Neuronal stem cell (in vitro differentiated cells): ENCODE measurements around the gene NFATC2.

Source experiments
- DNase-seq: peaks from one replicate; pipeline ENCODE4 v3.0.0-alpha.2; 2013; ENCODE audit warnings: low spot score
- H2AFZ ChIP-seq: one replicate; pipeline ENCODE4 v1.6.1; 2013; ENCODE audit warnings: mild to moderate bottlenecking, low read length, inconsistent platforms
- H2AK5ac ChIP-seq: 2 replicates; pipeline ENCODE4 v1.6.1; 2013; ENCODE audit warnings: low read depth, mild to moderate bottlenecking, inconsistent platforms, low read length, moderate library complexity, mixed read lengths
- H2BK120ac ChIP-seq: 2 replicates; pipeline ENCODE4 v1.6.1; 2013; ENCODE audit warnings: low read depth, mild to moderate bottlenecking, inconsistent platforms, low read length, moderate library complexity, mixed read lengths
- H2BK12ac ChIP-seq: one replicate; pipeline ENCODE4 v1.6.1; 2013; ENCODE audit warnings: low read length, inconsistent platforms
- H2BK15ac ChIP-seq: 2 replicates; pipeline ENCODE4 v1.6.1; 2013; ENCODE audit warnings: mild to moderate bottlenecking, low read length, inconsistent platforms, mixed read lengths
- H2BK5ac ChIP-seq: one replicate; pipeline ENCODE4 v1.6.1; 2013; ENCODE audit warnings: inconsistent platforms, mild to moderate bottlenecking, low read length, moderate library complexity
- H3K14ac ChIP-seq: one replicate; pipeline ENCODE4 v1.6.1; 2013; ENCODE audit warnings: low read length, inconsistent platforms
- H3K18ac ChIP-seq: 2 replicates; pipeline ENCODE4 v1.6.1; 2013; ENCODE audit warnings: low read length, inconsistent platforms
- H3K23ac ChIP-seq: 2 replicates; pipeline ENCODE4 v1.6.1; 2013; ENCODE audit warnings: low read depth, mild to moderate bottlenecking, mixed read lengths, low read length, inconsistent platforms; ENCODE audit not compliant: poor library complexity
- H3K27ac ChIP-seq: replicated peaks from 3 replicates; pipeline ENCODE4 v1.5.1; 2013; ENCODE audit warnings: low read length, inconsistent platforms
- H3K27me3 ChIP-seq, 3 experiments: 2 replicates each; pipeline ENCODE4 v1.6.1; 2013; ENCODE audit warnings: low read length in 3 of 3, mild to moderate bottlenecking in 2 of 3, inconsistent platforms in 1 of 3, low read depth in 1 of 3, mixed read lengths in 1 of 3, moderate library complexity in 1 of 3; ENCODE audit not compliant: control insufficient read depth in 3 of 3, insufficient read depth in 3 of 3
- H3K36me3 ChIP-seq, 2 donors: replicated peaks in 1 of 2; 2 replicates each; pipeline ENCODE4 v1.6.1; 2013; ENCODE audit warnings: low read length in 2 of 2; ENCODE audit not compliant: control insufficient read depth in 2 of 2, insufficient read depth in 2 of 2
- H3K4ac ChIP-seq: 2 replicates; pipeline ENCODE4 v1.6.1; 2013; ENCODE audit warnings: inconsistent platforms, mild to moderate bottlenecking, low read length, moderate library complexity
- H3K4me1 ChIP-seq, 2 donors: 1 replicate in 1 of 2; 2 replicates in 1 of 2; pipeline ENCODE4 v1.6.1; 2013; ENCODE audit warnings: low read length in 2 of 2, low read depth in 1 of 2; ENCODE audit not compliant: control insufficient read depth in 2 of 2, insufficient read depth in 1 of 2
- H3K4me2 ChIP-seq: one replicate; pipeline ENCODE4 v1.6.1; 2013; ENCODE audit warnings: mild to moderate bottlenecking, low read length, inconsistent platforms; ENCODE audit not compliant: insufficient read depth, poor library complexity, severe bottlenecking
- H3K4me3 ChIP-seq, 2 donors: 2 replicates each; pipeline ENCODE4 v1.5.1; 2013; ENCODE audit warnings: low read length in 2 of 2, mild to moderate bottlenecking in 2 of 2, inconsistent platforms in 1 of 2, moderate library complexity in 1 of 2
- H3K79me1 ChIP-seq: one replicate; pipeline ENCODE4 v1.6.1; 2013; ENCODE audit warnings: low read depth, mild to moderate bottlenecking, inconsistent platforms, low read length, moderate library complexity
- H3K9ac ChIP-seq: one replicate; pipeline ENCODE4 v1.6.1; 2013; ENCODE audit warnings: mild to moderate bottlenecking, low read depth, low read length, inconsistent platforms; ENCODE audit not compliant: poor library complexity
- H3K9me3 ChIP-seq, 2 donors: replicated peaks in 1 of 2; 2 replicates each; pipeline versions ENCODE3 to v1.6.1; 2013; ENCODE audit warnings: low read length in 2 of 2, mild to moderate bottlenecking in 2 of 2, inconsistent platforms in 1 of 2, low read depth in 1 of 2, mixed read lengths in 1 of 2, moderate library complexity in 1 of 2; ENCODE audit not compliant: control insufficient read depth in 2 of 2, insufficient read depth in 1 of 2
- H4K8ac ChIP-seq: one replicate; pipeline ENCODE4 v1.6.1; 2013; ENCODE audit warnings: low read depth, mild to moderate bottlenecking, inconsistent platforms, low read length, moderate library complexity
- H4K91ac ChIP-seq: one replicate; pipeline ENCODE4 v1.6.1; 2013; ENCODE audit warnings: low read length, low read depth, mild to moderate bottlenecking, inconsistent platforms; ENCODE audit not compliant: poor library complexity
- WGBS, 2 donors: extraction: QIAGEN DNeasy Blood & Tissue Kit; methylation state at CpG; one replicate each; pipeline ENCODE4 v1.1.7; 2013; ENCODE audit warnings: missing lambda C conversion rate in 2 of 2, mixed read lengths in 1 of 2; ENCODE audit not compliant: insufficient read length in 2 of 2, insufficient replicate concordance in 1 of 2; ENCODE audit errors: extremely low coverage in 2 of 2; 5-methylcytosine and 5-hydroxymethylcytosine counted together

The NFATC2 gene

DNA sequence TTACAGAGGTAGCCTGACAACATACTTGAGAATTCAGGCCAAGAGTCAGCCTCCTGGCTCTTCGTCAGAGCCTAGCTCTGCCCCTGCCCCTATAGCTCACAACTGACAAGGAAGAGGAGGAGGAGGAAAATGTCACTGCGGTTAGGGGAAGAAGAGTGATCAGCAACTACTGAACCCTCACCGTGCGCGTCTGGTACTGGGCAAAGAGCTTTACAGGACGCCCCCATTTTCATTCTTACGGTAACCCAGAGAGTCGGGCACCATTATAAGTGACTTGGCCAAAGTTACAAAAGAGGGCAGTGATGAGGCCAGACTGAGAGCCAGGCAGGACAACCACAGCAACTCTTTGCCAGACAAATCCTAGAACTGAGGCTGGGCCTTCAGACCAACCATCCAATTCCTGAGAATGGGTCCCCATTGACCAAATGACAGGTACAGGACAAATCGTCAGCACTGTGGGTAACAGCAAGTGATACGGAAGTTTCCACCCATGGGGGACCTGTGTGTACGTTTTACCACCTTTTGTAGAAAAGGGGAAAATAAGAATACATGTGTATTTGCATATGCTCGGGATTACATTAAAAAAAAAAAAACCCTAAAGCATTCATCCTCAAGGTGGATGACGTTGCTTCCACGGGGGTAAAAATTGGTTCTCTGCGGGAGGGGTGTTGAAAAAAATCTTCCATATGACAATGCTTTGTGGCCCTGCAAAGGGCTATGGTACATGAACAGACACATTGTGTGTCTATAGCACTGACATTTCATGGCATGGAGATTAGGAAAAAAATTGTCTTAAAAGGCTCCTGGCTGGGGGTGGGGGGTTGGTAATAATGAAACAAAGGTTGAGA is 118.0 kb downstream of the NFATC2 start:
- H3K18ac ChIP-seq = no peak overlapping the region
- H3K4me1 ChIP-seq = peaks cover 4 to 30% of the 10 kb centered on the region in 2 donors
- no peak overlapping the region for H4K8ac ChIP-seq
- H3K4ac ChIP-seq = no peak overlapping the region
- no peak overlapping the region for H3K14ac ChIP-seq
- H2BK12ac ChIP-seq = no peak overlapping the region
- no peak overlapping the region for H3K27ac ChIP-seq
- no peak overlapping the region for H2BK120ac ChIP-seq
- H3K36me3 ChIP-seq = no peaks in the 10 kb centered on the region
- H2AK5ac ChIP-seq = no peak overlapping the region
- no peak overlapping the region for H3K9ac ChIP-seq
- no peak overlapping the region for H3K4me3 ChIP-seq
- no peaks in the 10 kb centered on the region for H3K27me3 ChIP-seq
- no peak for DNase-seq
- H3K23ac ChIP-seq = no peak overlapping the region
- no peaks in the 10 kb centered on the region for H3K9me3 ChIP-seq
- no peaks in the 10 kb centered on the region for H3K79me1 ChIP-seq
- H2BK15ac ChIP-seq = no peak overlapping the region
- no peak overlapping the region for H2BK5ac ChIP-seq
- peak overlapping the region; percentile 23 for H2AFZ ChIP-seq
- no CpG with 5 or more reads among the region's 15 CpGs for WGBS, 2 donors
- H3K4me2 ChIP-seq = no peak overlapping the region
- no peak overlapping the region for H4K91ac ChIP-seq

DNA sequence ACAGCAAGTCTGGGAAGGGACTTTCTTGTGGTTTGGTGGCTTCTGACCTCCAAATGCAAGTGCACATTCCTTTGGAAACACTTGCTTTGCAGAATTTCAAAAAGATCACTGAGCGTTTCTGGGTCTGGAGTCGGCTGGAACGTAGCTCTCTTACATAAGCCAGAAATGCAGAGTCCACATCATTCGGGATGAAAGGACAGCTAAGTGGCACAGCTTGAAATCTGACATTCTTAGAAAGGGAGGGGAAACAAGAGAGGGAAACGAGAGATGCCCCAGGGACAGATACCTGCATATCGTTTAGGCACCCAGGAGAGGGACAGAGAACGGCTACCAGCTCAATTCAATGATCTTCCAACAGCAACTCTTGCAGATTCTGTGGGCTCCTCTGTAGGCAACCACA is 118.7 kb downstream of the NFATC2 start:
- H3K4me2 ChIP-seq = no peak overlapping the region
- H3K36me3 ChIP-seq = no peaks in the 10 kb centered on the region
- no peak overlapping the region for H2BK12ac ChIP-seq
- no peak overlapping the region for H2AK5ac ChIP-seq
- no peak overlapping the region for H3K23ac ChIP-seq
- no peak overlapping the region for H3K9ac ChIP-seq
- H3K14ac ChIP-seq = no peak overlapping the region
- no peak overlapping the region for H3K4me3 ChIP-seq
- peaks cover 4 to 30% of the 10 kb centered on the region in 2 donors for H3K4me1 ChIP-seq
- no peak for DNase-seq
- no peak overlapping the region for H2BK120ac ChIP-seq
- H3K79me1 ChIP-seq = no peaks in the 10 kb centered on the region
- peak overlapping the region; percentile 23 for H2AFZ ChIP-seq
- no peaks in the 10 kb centered on the region for H3K9me3 ChIP-seq
- no peaks in the 10 kb centered on the region for H3K27me3 ChIP-seq
- no peak overlapping the region for H2BK5ac ChIP-seq
- WGBS, 2 donors = no CpG with 5 or more reads among the region's 7 CpGs
- H3K27ac ChIP-seq = no peak overlapping the region
- no peak overlapping the region for H2BK15ac ChIP-seq
- no peak overlapping the region for H3K18ac ChIP-seq
- H4K91ac ChIP-seq = no peak overlapping the region
- H4K8ac ChIP-seq = no peak overlapping the region
- no peak overlapping the region for H3K4ac ChIP-seq

DNA sequence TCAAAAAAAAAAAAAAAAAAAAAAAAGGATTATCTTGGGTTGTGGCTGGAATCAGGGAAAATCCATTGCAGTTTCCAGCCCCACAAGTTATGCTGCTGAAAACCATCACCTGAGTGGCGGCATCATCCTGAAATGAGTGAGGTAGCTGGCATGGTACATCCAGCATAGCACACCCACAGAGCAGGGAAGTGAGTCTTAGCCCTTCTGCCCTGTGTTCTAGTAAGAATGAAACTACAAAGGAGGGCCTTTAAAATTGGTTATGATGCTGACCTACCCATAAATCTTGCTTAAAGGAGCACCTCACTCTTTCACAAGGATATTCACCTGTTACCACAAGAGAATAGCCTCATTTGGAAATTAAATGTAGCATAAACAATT is 119.2 kb downstream of the NFATC2 start:
- no peak overlapping the region for H4K91ac ChIP-seq
- H2AFZ ChIP-seq = peak overlapping the region; percentile 23
- no peak for DNase-seq
- H3K14ac ChIP-seq = no peak overlapping the region
- H2AK5ac ChIP-seq = no peak overlapping the region
- H3K79me1 ChIP-seq = no peaks in the 10 kb centered on the region
- no peak overlapping the region for H3K18ac ChIP-seq
- H3K4me1 ChIP-seq = peaks cover 4 to 30% of the 10 kb centered on the region in 2 donors
- H3K4me2 ChIP-seq = no peak overlapping the region
- no peak overlapping the region for H2BK12ac ChIP-seq
- H3K27ac ChIP-seq = no peak overlapping the region
- H2BK15ac ChIP-seq = no peak overlapping the region
- H2BK120ac ChIP-seq = no peak overlapping the region
- H3K4me3 ChIP-seq = no peak overlapping the region
- no peaks in the 10 kb centered on the region for H3K36me3 ChIP-seq
- no CpG with 5 or more reads among the region's 1 CpG for WGBS, 2 donors
- H3K23ac ChIP-seq = no peak overlapping the region
- H2BK5ac ChIP-seq = no peak overlapping the region
- no peak overlapping the region for H3K4ac ChIP-seq
- H3K27me3 ChIP-seq = no peaks in the 10 kb centered on the region
- no peak overlapping the region for H4K8ac ChIP-seq
- H3K9ac ChIP-seq = no peak overlapping the region
- no peaks in the 10 kb centered on the region for H3K9me3 ChIP-seq

DNA sequence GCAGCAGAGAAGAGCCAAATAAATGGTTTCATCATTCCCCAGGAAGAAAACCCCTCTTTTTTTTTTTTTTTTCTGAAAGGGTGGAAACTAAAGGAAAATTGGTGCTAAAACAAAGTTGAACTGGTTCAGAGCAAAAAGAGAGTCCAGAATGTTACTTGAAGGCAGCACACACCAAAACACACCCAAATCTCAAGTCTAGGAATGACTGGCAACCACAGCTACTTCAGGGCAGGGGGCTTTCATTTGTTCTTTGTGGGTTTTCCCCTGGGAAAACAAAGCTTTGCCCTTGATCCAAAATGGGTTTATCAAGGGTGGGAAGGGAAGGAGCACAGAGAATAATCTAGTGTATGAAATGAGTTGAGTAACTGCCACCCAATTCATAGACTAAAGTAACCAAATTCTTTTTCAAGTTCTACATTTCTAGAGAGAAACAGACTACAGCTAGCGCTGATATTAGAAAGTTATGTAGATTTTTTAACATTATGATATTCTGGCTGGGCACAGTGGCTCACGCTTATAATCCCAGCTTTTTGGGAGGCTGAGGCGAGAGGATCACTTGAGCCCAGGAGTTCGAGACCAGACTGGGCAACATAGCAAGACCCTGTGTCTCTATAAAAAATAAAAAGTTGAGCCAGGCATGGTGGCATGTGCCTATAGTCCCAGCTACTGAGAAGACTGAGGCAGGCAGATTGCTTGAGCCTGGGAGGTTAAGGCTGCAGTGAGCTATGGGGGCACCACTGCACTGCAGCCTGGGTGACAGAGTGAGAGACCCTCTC is 119.8 kb downstream of the NFATC2 start:
- Histone ChIP-seq H2BK5ac (no peak overlapping the region), H3K4me3 (no peak overlapping the region), H3K4me1 (peaks cover 4 to 28% of the 10 kb centered on the region in 2 donors), H2AK5ac (no peak overlapping the region), H3K27ac (no peak overlapping the region), H3K14ac (no peak overlapping the region), H3K4me2 (no peak overlapping the region), H2AFZ (no peak overlapping the region), H3K9ac (no peak overlapping the region), H3K4ac (no peak overlapping the region), H3K27me3 (no peaks in the 10 kb centered on the region), H2BK12ac (no peak overlapping the region), H3K18ac (no peak overlapping the region), H3K23ac (no peak overlapping the region), H3K36me3 (no peaks in the 10 kb centered on the region), H4K91ac (no peak overlapping the region), H3K9me3 (no peaks in the 10 kb centered on the region), H4K8ac (no peak overlapping the region), H2BK15ac (no peak overlapping the region), H3K79me1 (no peaks in the 10 kb centered on the region), H2BK120ac (no peak overlapping the region)
- DNase-seq = no peak
- WGBS, 2 donors = no CpG with 5 or more reads among the region's 4 CpGs
